Measurements from ENCODE around the gene ERBB4. TPM values are rescaled to one million over a fixed set of nuclear protein-coding genes. Genes with fewer than 3 reads are reported as not detected.
"Not testable (repeated sequence)": the region's sequence is repeated elsewhere in the genome, so short reads cannot be mapped to it uniquely, and the experiment has no call there.

The ERBB4 gene
- total RNA-seq, 2 donors from 2014 or later = 1.0 to 32.8 TPM

GRCh38 chr2:211598238-211598637 lies 940.4 kb downstream of the ERBB4 start:
- no peaks in the 10 kb centered on the region for H3K27me3 ChIP-seq (replicated peaks; ENCODE audit: insufficient read depth)
- no peaks in the 10 kb centered on the region for H3K4me1 ChIP-seq (replicated peaks)
- WGBS = 82% methylated on average over 2 of the region's 2 CpGs
- intact Hi-C loops (cut with DNase I) = no loop called here
- no peak overlapping the region for H3K4me3 ChIP-seq
- H3K9me3 ChIP-seq = no peaks in the 10 kb centered on the region
- H3K27ac ChIP-seq = no peak overlapping the region
- TF ChIP-seq CTCF (IDR thresholded peaks at IDR 0.05) (no peak), POLR2A (IDR thresholded peaks at IDR 0.05) (no peak), POLR2AphosphoS5 (IDR thresholded peaks at IDR 0.05) (no peak)
- no peak for DNase-seq (ENCODE audit: low spot score)
- no peaks in the 10 kb centered on the region for H3K36me3 ChIP-seq

- H3K4me1 ChIP-seq (replicated peaks); H3K27ac ChIP-seq; intact Hi-C loops (cut with DNase I); H3K4me3 ChIP-seq; H3K27me3 ChIP-seq (replicated peaks; ENCODE audit: insufficient read depth); DNase-seq (ENCODE audit: low spot score); H3K36me3 ChIP-seq; H3K9me3 ChIP-seq: not testable (repeated sequence)
- WGBS = 11% methylated on average over 12 of the region's 12 CpGs
These were observed 946.6 kb downstream of the ERBB4 start for GRCh38 chr2:211592006-211592405.

GRCh38 chr2:211591426-211591825 lies 947.2 kb downstream of the ERBB4 start:
- no peaks in the 10 kb centered on the region for H3K9me3 ChIP-seq
- no peak for DNase-seq (ENCODE audit: low spot score)

GRCh38 chr2:211568439-211568838 lies 970.2 kb downstream of the ERBB4 start:
- no peaks in the 10 kb centered on the region for H3K27me3 ChIP-seq (replicated peaks; ENCODE audit: insufficient read depth)
- WGBS = 76% methylated on average over 3 of the region's 3 CpGs
- H3K27ac ChIP-seq = no peak overlapping the region
- no peaks in the 10 kb centered on the region for H3K4me1 ChIP-seq (replicated peaks)
- DNase-seq (ENCODE audit: low spot score) = no peak
- no peaks in the 10 kb centered on the region for H3K9me3 ChIP-seq
- TF ChIP-seq POLR2A (IDR thresholded peaks at IDR 0.05) = no peak
- TF ChIP-seq CTCF (IDR thresholded peaks at IDR 0.05) = no peak
- no peak for TF ChIP-seq POLR2AphosphoS5 (IDR thresholded peaks at IDR 0.05)
- intact Hi-C loops (cut with DNase I) = no loop called here
- H3K36me3 ChIP-seq = no peaks in the 10 kb centered on the region
- H3K4me3 ChIP-seq = no peak overlapping the region

More at GRCh38 chr2:211591426-211591825, 947.2 kb downstream of the ERBB4 start:
- Histone ChIP-seq H3K27me3 (replicated peaks; ENCODE audit: insufficient read depth) (no peaks in the 10 kb centered on the region), H3K4me3 (no peak overlapping the region), H3K4me1 (replicated peaks) (no peaks in the 10 kb centered on the region), H3K36me3 (no peaks in the 10 kb centered on the region), H3K27ac (no peak overlapping the region)
- 59% methylated on average over 2 of the region's 2 CpGs for WGBS
- TF ChIP-seq POLR2A (IDR thresholded peaks at IDR 0.05) (no peak), POLR2AphosphoS5 (IDR thresholded peaks at IDR 0.05) (no peak), CTCF (IDR thresholded peaks at IDR 0.05) (no peak)
- intact Hi-C loops (cut with DNase I) = no loop called here

- no peak overlapping the region for H3K27ac ChIP-seq
- intact Hi-C loops (cut with DNase I) = no loop called here
These were observed 974.2 kb downstream of the ERBB4 start for GRCh38 chr2:211564441-211564840.

More at GRCh38 chr2:211564441-211564840, 974.2 kb downstream of the ERBB4 start:
- no peak for DNase-seq (ENCODE audit: low spot score)
- no peaks in the 10 kb centered on the region for H3K4me1 ChIP-seq (replicated peaks)
- no peak for TF ChIP-seq POLR2A (IDR thresholded peaks at IDR 0.05)
- no peak for TF ChIP-seq CTCF (IDR thresholded peaks at IDR 0.05)
- no peak for TF ChIP-seq POLR2AphosphoS5 (IDR thresholded peaks at IDR 0.05)
- no peak overlapping the region for H3K4me3 ChIP-seq
- no peaks in the 10 kb centered on the region for H3K27me3 ChIP-seq (replicated peaks; ENCODE audit: insufficient read depth)
- 55% methylated on average over 3 of the region's 3 CpGs for WGBS
- no peaks in the 10 kb centered on the region for H3K9me3 ChIP-seq
- no peaks in the 10 kb centered on the region for H3K36me3 ChIP-seq

All from prostate gland (tissue), 2 donors.